ENCODE measurements around the gene MYPN. TPM values are rescaled to one million over a fixed set of nuclear protein-coding genes. Genes with fewer than 3 reads are reported as not detected.
"Not testable (repeated sequence)": the region's sequence is repeated elsewhere in the genome, so short reads cannot be mapped to it uniquely, and the experiment has no call there.

MYPN gene
- polyA plus RNA-seq, 3 donors: 0.04 to 0.10 (median 0.08) TPM

- DNase-seq (ENCODE audit: low read depth in 3 of 3, low spot score in 2 of 3): no peak
These were observed 58.4 kb downstream of the MYPN start for GRCh38 chr10:68167586-68168189.

- no peak for DNase-seq (ENCODE audit: low read depth in 3 of 3, low spot score in 2 of 3)
These were observed 62.3 kb downstream of the MYPN start for GRCh38 chr10:68171539-68172080.

GRCh38 chr10:68172324-68172723 lies 63.0 kb downstream of the MYPN start:
- no peak for DNase-seq (ENCODE audit: low read depth in 3 of 3, low spot score in 2 of 3)

GRCh38 chr10:68175949-68176348 lies 66.7 kb downstream of the MYPN start:
- no peak for DNase-seq (ENCODE audit: low read depth in 3 of 3, low spot score in 2 of 3)

- no peak for DNase-seq (ENCODE audit: low read depth in 3 of 3, low spot score in 2 of 3)
These were observed 67.5 kb downstream of the MYPN start for GRCh38 chr10:68176797-68177196.

- DNase-seq (ENCODE audit: low read depth in 3 of 3, low spot score in 2 of 3): no peak
These were observed 69.3 kb downstream of the MYPN start for GRCh38 chr10:68178592-68178991.

GRCh38 chr10:68179016-68179415 lies 69.7 kb downstream of the MYPN start:
- no peak for DNase-seq (ENCODE audit: low read depth in 3 of 3, low spot score in 2 of 3)

- no peak for DNase-seq (ENCODE audit: low read depth in 3 of 3, low spot score in 2 of 3)
These were observed 71.2 kb downstream of the MYPN start for GRCh38 chr10:68180490-68180889.

GRCh38 chr10:68184546-68184945 lies 75.3 kb downstream of the MYPN start:
- no peak for DNase-seq (ENCODE audit: low read depth in 3 of 3, low spot score in 2 of 3)

GRCh38 chr10:68185085-68185484 lies 75.8 kb downstream of the MYPN start:
- no peak for DNase-seq (ENCODE audit: low read depth in 3 of 3, low spot score in 2 of 3)

GRCh38 chr10:68188835-68189234 lies 79.5 kb downstream of the MYPN start:
- DNase-seq (ENCODE audit: low read depth in 3 of 3, low spot score in 2 of 3): no peak

- DNase-seq (ENCODE audit: low read depth in 3 of 3, low spot score in 2 of 3): no peak
These were observed 82.8 kb downstream of the MYPN start for GRCh38 chr10:68192113-68192512.

- DNase-seq (ENCODE audit: low read depth in 3 of 3, low spot score in 2 of 3): no peak
These were observed 85.0 kb downstream of the MYPN start for GRCh38 chr10:68194290-68194689.

GRCh38 chr10:68195776-68196175 lies 86.5 kb downstream of the MYPN start:
- DNase-seq (ENCODE audit: low read depth in 3 of 3, low spot score in 2 of 3): not testable (repeated sequence)

- peak in 1 of 3 donors; percentile 18 for DNase-seq (ENCODE audit: low read depth in 3 of 3, low spot score in 2 of 3)
These were observed 87.4 kb downstream of the MYPN start for GRCh38 chr10:68196701-68197100.

- DNase-seq (ENCODE audit: low read depth in 3 of 3, low spot score in 2 of 3): no peak
These were observed 93.7 kb downstream of the MYPN start for GRCh38 chr10:68202960-68203353.

GRCh38 chr10:68208424-68209042 lies 99.2 kb downstream of the MYPN start:
- peak in 1 of 3 donors; percentile 29 for DNase-seq (ENCODE audit: low read depth in 3 of 3, low spot score in 2 of 3)

GRCh38 chr10:68211669-68212068 lies 102.4 kb downstream of the MYPN start:
- DNase-seq (ENCODE audit: low read depth in 3 of 3, low spot score in 2 of 3): no peak

GRCh38 chr10:68212721-68213352 lies 103.5 kb downstream of the MYPN start:
- DNase-seq (ENCODE audit: low read depth in 3 of 3, low spot score in 2 of 3): peak in 1 of 3 donors; percentile 19

GRCh38 chr10:68218786-68219185 lies 109.5 kb downstream of the MYPN start:
- no peak for DNase-seq (ENCODE audit: low read depth in 3 of 3, low spot score in 2 of 3)

GRCh38 chr10:68221196-68221595 lies 111.9 kb downstream of the MYPN start:
- DNase-seq (ENCODE audit: low read depth in 3 of 3, low spot score in 2 of 3): no peak

- DNase-seq (ENCODE audit: low read depth in 3 of 3, low spot score in 2 of 3): no peak
These were observed 113.1 kb downstream of the MYPN start for GRCh38 chr10:68222391-68222790.

Data from right renal cortex interstitium (tissue), 3 donors.